ENCODE measurements around the gene ARHGEF10L.

DNA sequence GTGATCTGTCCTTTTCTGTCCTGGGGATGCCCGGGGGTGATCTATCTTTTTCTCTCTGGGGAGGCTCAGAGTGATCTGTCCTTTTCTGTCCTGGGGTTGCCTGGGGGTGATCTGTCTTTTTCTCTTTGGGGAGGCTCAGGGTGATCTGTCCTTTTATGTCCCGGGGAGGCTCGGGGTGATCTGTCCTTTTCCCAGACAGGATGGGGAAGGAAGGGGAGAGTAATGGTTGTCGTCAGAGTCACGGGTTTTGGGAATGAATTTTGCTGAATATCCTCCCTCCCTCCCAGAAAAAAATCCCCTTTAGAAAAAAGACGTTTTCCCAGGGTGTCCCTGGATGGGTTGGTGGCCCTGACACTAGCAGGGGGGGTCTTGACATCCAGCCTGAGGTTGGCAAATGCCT lies 91.5 kb downstream of the ARHGEF10L start:
- no peak for TF ChIP-seq CTCF (optimal IDR thresholded peaks at IDR 0.05 in 1 of 3, IDR thresholded peaks at IDR 0.05 in 1 of 3, conservative IDR thresholded peaks at IDR 0.05 in 1 of 3; ENCODE audit: extremely low read depth in 1 of 3, insufficient read depth in 2 of 3, low read length in 3 of 3)
- no peak for TF ChIP-seq EZH2 (IDR thresholded peaks at IDR 0.05; ENCODE audit: low read length)

Data from keratinocyte (primary cell).